H9 (cell line): ENCODE data around the gene CCDC3. TPM values are rescaled to one million over a fixed set of nuclear protein-coding genes. Genes with fewer than 3 reads are reported as not detected.

Experiments
- DNase-seq: peaks from one replicate; pipeline ENCODE4 v3.0.0-alpha.2; 2017
- H2AFZ ChIP-seq: one replicate; pipeline ENCODE4 v1.6.1; 2013; ENCODE audit warnings: mild to moderate bottlenecking, low read length, control low read depth, moderate library complexity
- H2AK5ac ChIP-seq: 2 replicates; pipeline ENCODE4 v1.6.1; 2013; ENCODE audit warnings: low read length, control low read depth, mixed read lengths; ENCODE audit not compliant: insufficient read length
- H2BK120ac ChIP-seq: one replicate; pipeline ENCODE4 v1.6.1; 2013; ENCODE audit warnings: low read depth, mild to moderate bottlenecking, low read length, control low read depth, inconsistent platforms; ENCODE audit not compliant: poor library complexity, severe bottlenecking
- H2BK12ac ChIP-seq: 2 replicates; pipeline ENCODE4 v1.6.1; 2013; ENCODE audit warnings: low read length, control low read depth, mixed read lengths, low read depth; ENCODE audit not compliant: insufficient read length
- H2BK15ac ChIP-seq: 2 replicates; pipeline ENCODE4 v1.6.1; 2013; ENCODE audit warnings: low read depth, low read length, control low read depth
- H2BK20ac ChIP-seq: one replicate; pipeline ENCODE4 v1.6.1; 2013; ENCODE audit warnings: low read depth, mild to moderate bottlenecking, low read length, control low read depth, inconsistent platforms; ENCODE audit not compliant: poor library complexity, severe bottlenecking
- H2BK5ac ChIP-seq: 2 replicates; pipeline ENCODE4 v1.6.1; 2013; ENCODE audit warnings: low read length, control low read depth, mixed read lengths; ENCODE audit not compliant: insufficient read length
- H3K14ac ChIP-seq: 2 replicates; pipeline ENCODE4 v1.6.1; 2013; ENCODE audit warnings: low read length, control low read depth; ENCODE audit not compliant: insufficient read depth
- H3K18ac ChIP-seq: 2 replicates; pipeline ENCODE4 v1.6.1; 2013; ENCODE audit warnings: low read depth, mild to moderate bottlenecking, mixed read lengths, low read length, control low read depth; ENCODE audit not compliant: insufficient read length
- H3K23ac ChIP-seq: 2 replicates; pipeline ENCODE4 v1.6.1; 2013; ENCODE audit warnings: low read length, control low read depth, mixed read lengths, low read depth; ENCODE audit not compliant: insufficient read length
- H3K23me2 ChIP-seq: 2 replicates; pipeline ENCODE4 v1.6.1; 2013; ENCODE audit warnings: low read depth, mild to moderate bottlenecking, mixed read lengths, low read length, control low read depth; ENCODE audit not compliant: insufficient read length, poor library complexity, severe bottlenecking
- H3K27ac ChIP-seq: 2 replicates; pipeline ENCODE4 v1.5.1; 2013; ENCODE audit warnings: low read length, control low read depth, mixed read lengths, low read depth; ENCODE audit not compliant: insufficient read length
- H3K27me3 ChIP-seq: 2 replicates; pipeline ENCODE4 v1.6.1; 2013; ENCODE audit warnings: low read length, control low read depth, inconsistent platforms; ENCODE audit not compliant: insufficient read depth
- H3K4ac ChIP-seq: 2 replicates; pipeline ENCODE4 v1.6.1; 2013; ENCODE audit warnings: low read depth, mild to moderate bottlenecking, control low read depth, inconsistent platforms, low read length, moderate library complexity
- H3K4me1 ChIP-seq: 2 replicates; pipeline ENCODE4 v1.6.1; 2013; ENCODE audit warnings: low read length, control low read depth, inconsistent platforms; ENCODE audit not compliant: insufficient read depth
- H3K4me2 ChIP-seq: 2 replicates; pipeline ENCODE4 v1.6.1; 2013; ENCODE audit warnings: low read length, control low read depth, mixed read lengths; ENCODE audit not compliant: insufficient read length, insufficient read depth
- H3K56ac ChIP-seq: 2 replicates; pipeline ENCODE4 v1.6.1; 2013; ENCODE audit warnings: low read depth, mild to moderate bottlenecking, mixed read lengths, low read length, control low read depth; ENCODE audit not compliant: insufficient read length
- H3K79me1 ChIP-seq: 2 replicates; pipeline ENCODE4 v1.6.1; 2013; ENCODE audit warnings: low read depth, mild to moderate bottlenecking, moderate library complexity, low read length, control low read depth, inconsistent platforms; ENCODE audit not compliant: insufficient read depth, poor library complexity, severe bottlenecking
- H3K79me2 ChIP-seq: 2 replicates; pipeline ENCODE4 v1.6.1; 2013; ENCODE audit warnings: low read length, control low read depth, inconsistent platforms; ENCODE audit not compliant: insufficient read depth
- H3K9ac ChIP-seq: 2 replicates; pipeline ENCODE4 v1.6.1; 2013; ENCODE audit warnings: low read length, control low read depth, mixed read lengths; ENCODE audit not compliant: insufficient read length; ENCODE audit errors: extremely low read depth
- H3K9me3 ChIP-seq: one replicate; pipeline ENCODE4 v1.6.1; 2013; ENCODE audit warnings: low read depth, low read length, inconsistent platforms; ENCODE audit not compliant: control insufficient read depth
- H3T11ph ChIP-seq: one replicate; pipeline ENCODE4 v1.6.1; 2013; ENCODE audit warnings: mild to moderate bottlenecking, low read length, control low read depth, inconsistent platforms
- H4K20me1 ChIP-seq: one replicate; pipeline ENCODE4 v1.6.1; 2013; ENCODE audit not compliant: control insufficient read depth, insufficient read length, insufficient read depth
- H4K5ac ChIP-seq: 2 replicates; pipeline ENCODE4 v1.6.1; 2013; ENCODE audit warnings: low read depth, mild to moderate bottlenecking, mixed read lengths, low read length, control low read depth; ENCODE audit not compliant: insufficient read length
- H4K8ac ChIP-seq: replicated peaks from 2 replicates; pipeline ENCODE4 v1.6.1; 2013; ENCODE audit warnings: low read length, control low read depth, mixed read lengths, low read depth; ENCODE audit not compliant: insufficient read length
- H4K91ac ChIP-seq: 2 replicates; pipeline ENCODE4 v1.6.1; 2013; ENCODE audit warnings: low read depth, mild to moderate bottlenecking, moderate library complexity, mixed read lengths, low read length, control low read depth; ENCODE audit not compliant: insufficient read length
- H3K27ac Mint-ChIP-seq, 3 experiments: 2 replicates in 2 of 3; 3 replicates in 1 of 3; pipeline ENCODE4 v1.8.0; 2020 to 2021; ENCODE audit warnings: mixed read lengths in 3 of 3, mild to moderate bottlenecking in 1 of 3, moderate library complexity in 1 of 3
- H3K27me3 Mint-ChIP-seq: 2 replicates; pipeline ENCODE4 v1.8.0; 2021; ENCODE audit warnings: low read depth, mild to moderate bottlenecking, moderate library complexity, mixed read lengths
- H3K36me3 Mint-ChIP-seq, 3 experiments: 2 replicates in 2 of 3; 3 replicates in 1 of 3; pipeline ENCODE4 v1.8.0; 2020 to 2021; ENCODE audit warnings: low read depth in 3 of 3, mixed read lengths in 3 of 3; ENCODE audit not compliant: insufficient read depth in 1 of 3
- H3K4me1 Mint-ChIP-seq, 2 experiments: 2 replicates each; pipeline ENCODE4 v1.8.0; 2020; ENCODE audit warnings: mixed read lengths in 2 of 2
- H3K4me3 Mint-ChIP-seq, 2 experiments: 2 replicates in 1 of 2; 3 replicates in 1 of 2; pipeline ENCODE4 v1.8.0; 2020 to 2021; ENCODE audit warnings: mild to moderate bottlenecking in 2 of 2, mixed read lengths in 2 of 2, moderate library complexity in 1 of 2
- H3K9me3 Mint-ChIP-seq, 2 experiments: 2 replicates in 1 of 2; 3 replicates in 1 of 2; pipeline ENCODE4 v1.8.0; 2020; ENCODE audit warnings: mild to moderate bottlenecking in 2 of 2, mixed read lengths in 2 of 2, moderate library complexity in 1 of 2
- WGBS: extraction: QIAGEN DNeasy Blood & Tissue Kit; methylation state at CpG from one replicate; pipeline ENCODE4 v1.1.7; 2013; ENCODE audit warnings: missing lambda C conversion rate, low lambda C conversion rate, mixed read lengths; ENCODE audit not compliant: insufficient read length; ENCODE audit errors: extremely low coverage; 5-methylcytosine and 5-hydroxymethylcytosine counted together
- total RNA-seq: library from RNA; stranded (reverse); gene quantifications from 2 replicates; pipeline ENCODE4 v1.2.1, GENCODE V29; 2021
- TF ChIP-seq, protein P1 (sequence below): fragments of 200-600 bp; sonication (generic); conservative IDR thresholded peaks from 3 replicates; pipeline ENCODE4 v1.8.0; 2021; ENCODE audit warnings: antibody characterized with exemption, mild to moderate bottlenecking

The CCDC3 gene
- total RNA-seq, 1 experiment from 2014 or later, result 2.3 TPM

DNA sequence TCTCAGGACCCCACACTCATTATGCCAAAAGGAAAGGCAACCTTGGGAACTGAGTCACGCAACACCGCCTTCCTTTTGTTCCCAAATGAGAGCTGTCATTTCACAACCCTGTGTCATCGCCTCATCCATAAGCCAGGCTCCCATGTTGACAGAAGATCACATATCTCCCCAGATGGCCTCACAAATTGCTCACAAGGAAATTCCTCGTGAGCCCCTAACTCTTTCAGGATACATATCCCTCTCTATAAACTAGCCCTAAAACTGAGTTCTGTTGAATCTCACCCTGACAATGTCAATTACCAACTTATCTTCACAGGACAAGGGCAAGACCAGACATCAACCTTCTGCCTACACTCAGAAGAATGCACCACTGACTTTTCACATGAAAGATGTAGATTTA is 22.6 kb downstream of the CCDC3 start:
- no peaks in the 10 kb centered on the region for H3K9me3 Mint-ChIP-seq
- TF ChIP-seq, protein P1, sequence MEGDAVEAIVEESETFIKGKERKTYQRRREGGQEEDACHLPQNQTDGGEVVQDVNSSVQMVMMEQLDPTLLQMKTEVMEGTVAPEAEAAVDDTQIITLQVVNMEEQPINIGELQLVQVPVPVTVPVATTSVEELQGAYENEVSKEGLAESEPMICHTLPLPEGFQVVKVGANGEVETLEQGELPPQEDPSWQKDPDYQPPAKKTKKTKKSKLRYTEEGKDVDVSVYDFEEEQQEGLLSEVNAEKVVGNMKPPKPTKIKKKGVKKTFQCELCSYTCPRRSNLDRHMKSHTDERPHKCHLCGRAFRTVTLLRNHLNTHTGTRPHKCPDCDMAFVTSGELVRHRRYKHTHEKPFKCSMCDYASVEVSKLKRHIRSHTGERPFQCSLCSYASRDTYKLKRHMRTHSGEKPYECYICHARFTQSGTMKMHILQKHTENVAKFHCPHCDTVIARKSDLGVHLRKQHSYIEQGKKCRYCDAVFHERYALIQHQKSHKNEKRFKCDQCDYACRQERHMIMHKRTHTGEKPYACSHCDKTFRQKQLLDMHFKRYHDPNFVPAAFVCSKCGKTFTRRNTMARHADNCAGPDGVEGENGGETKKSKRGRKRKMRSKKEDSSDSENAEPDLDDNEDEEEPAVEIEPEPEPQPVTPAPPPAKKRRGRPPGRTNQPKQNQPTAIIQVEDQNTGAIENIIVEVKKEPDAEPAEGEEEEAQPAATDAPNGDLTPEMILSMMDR, result no peak
- no peak overlapping the region for H3K4me2 ChIP-seq
- H3T11ph ChIP-seq, result no peak overlapping the region
- no peaks in the 10 kb centered on the region for H3K9me3 ChIP-seq
- H3K79me2 ChIP-seq, result no peaks in the 10 kb centered on the region
- H3K27me3 ChIP-seq, result no peaks in the 10 kb centered on the region
- no peak overlapping the region for H3K23ac ChIP-seq
- DNase-seq, result no peak
- no peak overlapping the region for H4K5ac ChIP-seq
- no peak overlapping the region for H2BK20ac ChIP-seq
- no peak overlapping the region for H2AK5ac ChIP-seq
- no peak overlapping the region for H3K56ac ChIP-seq
- no peaks in the 10 kb centered on the region for H3K23me2 ChIP-seq
- H3K9ac ChIP-seq, result no peak overlapping the region
- no peak overlapping the region for H4K8ac ChIP-seq
- H3K4ac ChIP-seq, result no peak overlapping the region
- no peaks in the 10 kb centered on the region for H4K20me1 ChIP-seq
- no peak overlapping the region for H2AFZ ChIP-seq
- H3K4me1 ChIP-seq, result no peaks in the 10 kb centered on the region
- WGBS, result no CpG with 5 or more reads among the region's 4 CpGs
- no peak overlapping the region for H4K91ac ChIP-seq
- no peak overlapping the region for H2BK12ac ChIP-seq
- no peak overlapping the region for H3K27ac ChIP-seq
- no peaks in the 10 kb centered on the region for H3K79me1 ChIP-seq
- H2BK15ac ChIP-seq, result no peak overlapping the region
- peaks cover 5 to 12% of the 10 kb centered on the region in 2 experiments for H3K4me1 Mint-ChIP-seq
- no peak overlapping the region for H2BK120ac ChIP-seq
- H3K14ac ChIP-seq, result no peak overlapping the region
- H3K36me3 Mint-ChIP-seq, result no peaks in the 10 kb centered on the region
- no peak overlapping the region for H3K18ac ChIP-seq
- no peak overlapping the region for H3K27ac Mint-ChIP-seq
- no peak overlapping the region for H3K4me3 Mint-ChIP-seq
- no peak overlapping the region for H2BK5ac ChIP-seq
- H3K27me3 Mint-ChIP-seq, result no peaks in the 10 kb centered on the region; the same call in 1 of the 2 replicates
